HG02981 (cell line): ENCODE data around the gene TMEM181.

Source experiments
- ATAC-seq: cut with Tn5 transposase; IDR thresholded peaks from one replicate; pipeline ENCODE4 v1.9.1; 2021; ENCODE audit warnings: mild to moderate bottlenecking, moderate library complexity; ENCODE audit not compliant: unreplicated experiment

TMEM181 gene

GRCh38 chr6:158680481-158680880 lies 120.6 kb downstream of the TMEM181 start:
- ATAC-seq = no peak

- no peak for ATAC-seq
Measured at GRCh38 chr6:158684311-158684710, 124.4 kb downstream of the TMEM181 start.

GRCh38 chr6:158684745-158685324 lies 124.9 kb downstream of the TMEM181 start:
- ATAC-seq = no peak
